ENCODE data around the gene TMEM198.

The TMEM198 gene

DNA sequence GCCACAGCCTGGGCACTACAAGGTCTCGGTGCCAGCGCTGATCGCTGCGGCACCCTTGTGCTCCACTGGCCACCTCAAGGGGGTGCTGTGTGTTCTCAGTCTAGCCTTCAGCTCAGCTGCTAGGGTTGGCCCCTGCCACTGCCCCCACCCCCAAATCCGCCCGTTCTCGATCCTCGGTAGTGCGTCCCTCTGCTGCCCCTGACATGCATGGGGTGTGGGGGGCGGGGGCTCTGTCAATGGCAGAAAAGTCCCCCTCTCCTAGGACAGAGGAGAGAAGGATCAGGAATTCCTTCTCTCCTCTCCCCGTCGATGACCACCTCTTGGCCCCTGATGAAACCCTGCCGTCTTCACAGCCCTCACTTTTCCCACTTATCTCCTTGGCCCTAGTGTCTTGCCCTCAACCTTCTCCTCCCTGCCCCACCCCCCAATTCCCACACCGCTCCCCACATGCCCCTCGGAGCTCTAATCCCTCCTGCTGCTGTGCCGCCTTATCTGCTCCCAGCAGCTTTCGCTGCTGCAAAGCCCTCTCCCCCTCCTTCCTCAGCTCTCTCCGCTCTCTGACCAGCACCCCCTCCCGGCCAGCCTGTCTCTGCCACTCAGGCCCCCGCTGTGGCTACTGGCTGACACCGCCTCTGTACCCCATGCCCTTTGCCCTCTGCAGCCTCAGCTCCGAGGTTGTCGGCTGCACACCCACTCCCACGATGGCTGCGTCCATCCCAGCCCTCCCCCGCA lies 33.9 kb upstream of the TMEM198 start:
- peak; percentile 27 for DNase-seq

DNA sequence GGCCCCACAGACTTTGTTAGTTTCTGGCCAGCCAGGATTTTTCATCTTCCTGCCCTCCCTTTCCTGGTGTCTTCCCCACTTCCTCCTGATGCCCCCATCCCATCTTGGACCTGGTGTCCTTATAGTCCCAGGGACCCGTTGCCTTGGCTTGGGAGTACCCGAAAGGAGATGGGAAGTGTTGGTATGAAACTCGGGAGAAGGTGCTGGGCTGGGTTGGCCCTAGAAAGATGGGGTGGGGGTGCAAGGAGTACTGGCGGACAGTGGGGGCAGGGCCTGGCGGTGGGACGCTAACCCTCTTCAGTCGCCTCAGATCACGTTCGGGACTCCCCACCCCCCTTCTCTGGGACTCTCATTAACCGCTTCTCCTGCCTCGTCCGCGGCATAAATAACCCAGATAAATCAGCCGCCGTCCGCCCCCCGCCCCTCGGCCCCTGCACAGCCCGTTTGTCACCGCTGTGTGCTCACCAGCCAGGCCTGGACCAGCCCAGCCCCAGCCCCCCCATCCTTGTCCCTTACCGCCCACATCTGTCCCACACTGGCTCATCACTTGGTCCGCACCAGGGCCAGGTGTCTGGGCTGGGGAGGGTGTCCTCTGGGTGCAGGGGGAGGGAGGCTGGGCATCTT lies 33.2 kb upstream of the TMEM198 start:
- DNase-seq = no peak

DNA sequence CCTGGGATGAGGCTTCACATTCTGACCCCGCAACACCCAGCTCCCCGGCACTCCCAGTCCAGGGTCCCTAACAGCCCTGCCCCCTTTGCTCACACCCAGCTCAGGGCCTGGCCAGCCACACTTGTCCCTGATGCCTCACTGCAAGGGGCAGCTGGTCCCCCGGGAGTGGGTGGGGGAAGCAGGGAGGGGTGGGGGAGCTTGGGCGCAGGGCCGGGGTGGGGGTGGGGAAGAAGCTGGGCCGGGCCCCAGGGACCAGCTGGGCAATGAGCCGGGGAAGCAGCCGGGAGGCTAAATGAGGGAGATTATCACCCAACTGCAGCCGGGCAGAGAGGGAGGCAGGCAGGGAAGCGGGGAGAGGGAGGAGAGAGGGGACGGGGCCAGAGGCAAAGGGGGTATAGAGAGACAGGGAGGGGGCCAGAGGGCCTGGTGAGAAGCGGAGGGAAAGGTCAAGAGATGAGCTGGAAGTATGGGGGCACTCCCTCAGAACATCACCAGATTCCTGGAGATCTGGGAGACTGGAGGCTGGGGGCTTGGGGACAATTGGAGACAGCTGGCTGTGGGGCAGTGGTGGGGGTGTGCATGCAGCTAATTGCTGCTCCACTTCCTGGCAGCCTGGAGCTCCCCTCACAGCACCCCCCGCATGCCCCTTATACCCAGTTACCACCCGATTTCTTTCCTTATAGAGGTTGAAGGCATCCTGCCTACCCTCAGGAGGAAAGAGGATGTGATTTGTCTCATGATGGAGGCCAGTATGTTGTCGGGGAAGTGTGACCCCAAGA lies 32.1 kb upstream of the TMEM198 start:
- no peak for DNase-seq

DNA sequence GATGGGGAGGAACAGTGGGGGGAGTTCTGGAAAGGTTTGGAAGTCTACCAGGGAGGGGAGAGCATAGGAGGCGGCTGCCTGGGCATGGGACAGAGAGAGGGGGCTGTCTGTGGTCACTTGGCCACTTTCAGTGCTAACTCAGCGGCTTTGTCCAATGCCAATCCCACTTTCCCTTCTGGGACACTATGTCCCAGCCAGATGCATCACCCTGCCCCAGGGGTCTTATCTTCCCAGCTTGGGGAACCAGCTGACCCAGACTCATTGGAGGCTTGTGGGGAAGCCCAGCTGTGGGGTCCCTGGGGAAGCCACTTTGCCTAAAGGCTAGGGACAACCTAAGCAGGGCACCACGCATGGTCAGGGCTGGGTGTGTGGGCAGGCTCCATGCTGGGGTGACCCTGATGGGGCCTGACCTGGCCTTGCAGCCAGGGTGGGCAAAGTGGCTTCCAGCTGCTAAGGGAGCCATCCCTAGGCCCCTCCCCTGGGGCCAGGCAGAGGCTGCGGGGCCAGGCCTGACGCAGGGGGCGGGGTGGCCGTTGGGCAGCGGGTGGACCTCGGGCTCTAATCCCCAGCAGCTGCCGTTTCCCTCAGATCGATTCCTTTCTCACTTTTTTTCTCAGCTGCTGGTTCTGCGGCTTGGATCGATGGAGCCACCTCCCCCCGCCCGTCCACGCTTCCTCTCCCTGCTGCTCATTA lies 31.2 kb upstream of the TMEM198 start:
- no peak for DNase-seq

DNA sequence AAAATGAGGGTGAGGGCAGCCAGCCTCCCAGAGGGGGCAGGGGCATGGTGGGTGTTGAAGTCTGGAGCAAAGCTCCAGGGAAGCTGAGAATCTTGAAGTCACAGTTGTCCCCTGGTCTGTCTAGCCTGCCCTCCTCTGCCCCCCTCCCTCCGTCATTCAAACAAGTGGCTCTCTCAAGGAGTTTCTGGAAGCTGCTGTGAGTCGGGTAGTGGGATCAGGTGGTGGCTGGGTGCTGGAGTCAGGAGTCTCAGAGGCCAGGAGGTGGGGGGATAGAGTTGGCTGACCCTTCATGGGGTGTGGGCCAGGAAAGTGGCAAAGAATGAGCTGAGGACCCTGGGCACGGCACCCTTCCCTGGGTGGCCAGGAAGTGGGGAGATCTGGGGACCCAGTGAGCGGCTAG lies 30.0 kb upstream of the TMEM198 start:
- DNase-seq = no peak

DNA sequence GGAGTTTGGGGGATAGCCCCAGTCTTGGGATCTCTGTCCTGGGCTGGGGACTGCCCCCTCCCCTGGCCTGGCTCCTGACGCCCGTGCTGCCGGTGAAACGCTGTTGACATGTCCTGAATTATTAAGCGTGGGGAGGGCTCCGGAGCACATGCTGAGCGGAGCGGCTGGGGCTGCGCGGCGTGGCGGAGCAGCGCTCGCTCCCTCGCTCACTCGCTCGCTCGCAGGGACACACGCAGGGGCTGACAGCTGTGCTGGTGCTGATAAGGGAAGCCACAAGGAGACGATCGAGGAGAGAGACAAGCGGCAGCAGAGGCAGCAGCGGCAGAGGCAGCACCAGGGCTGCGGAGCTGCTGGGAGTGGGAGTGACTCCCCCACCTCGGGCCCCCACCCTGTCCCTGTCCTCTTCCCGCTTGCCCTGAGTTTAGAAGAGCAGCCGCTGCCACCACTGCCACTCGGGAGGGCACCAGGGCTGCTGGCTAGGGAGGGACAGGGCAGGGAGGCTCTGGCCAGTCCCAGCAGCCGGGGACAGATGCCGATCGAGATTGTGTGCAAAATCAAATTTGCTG lies 29.5 kb upstream of the TMEM198 start, which contains the start of gene ASIC4:
ASIC4 (plus strand) TSS at position 287 of the 566 bp plus-strand sequence; CDS start at position 530, 243 bp downstream.
- no peak for DNase-seq

DNA sequence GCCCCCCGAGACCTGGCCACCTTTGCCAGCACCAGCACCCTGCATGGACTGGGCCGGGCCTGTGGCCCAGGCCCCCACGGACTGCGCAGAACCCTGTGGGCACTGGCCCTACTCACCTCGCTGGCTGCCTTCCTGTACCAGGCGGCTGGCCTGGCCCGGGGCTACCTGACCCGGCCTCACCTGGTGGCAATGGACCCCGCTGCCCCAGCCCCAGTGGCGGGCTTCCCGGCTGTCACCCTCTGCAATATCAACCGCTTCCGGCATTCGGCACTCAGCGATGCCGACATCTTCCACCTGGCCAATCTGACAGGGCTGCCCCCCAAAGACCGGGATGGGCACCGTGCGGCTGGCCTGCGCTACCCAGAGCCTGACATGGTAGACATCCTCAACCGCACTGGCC lies 29.0 kb upstream of the TMEM198 start:
- DNase-seq = no peak

DNA sequence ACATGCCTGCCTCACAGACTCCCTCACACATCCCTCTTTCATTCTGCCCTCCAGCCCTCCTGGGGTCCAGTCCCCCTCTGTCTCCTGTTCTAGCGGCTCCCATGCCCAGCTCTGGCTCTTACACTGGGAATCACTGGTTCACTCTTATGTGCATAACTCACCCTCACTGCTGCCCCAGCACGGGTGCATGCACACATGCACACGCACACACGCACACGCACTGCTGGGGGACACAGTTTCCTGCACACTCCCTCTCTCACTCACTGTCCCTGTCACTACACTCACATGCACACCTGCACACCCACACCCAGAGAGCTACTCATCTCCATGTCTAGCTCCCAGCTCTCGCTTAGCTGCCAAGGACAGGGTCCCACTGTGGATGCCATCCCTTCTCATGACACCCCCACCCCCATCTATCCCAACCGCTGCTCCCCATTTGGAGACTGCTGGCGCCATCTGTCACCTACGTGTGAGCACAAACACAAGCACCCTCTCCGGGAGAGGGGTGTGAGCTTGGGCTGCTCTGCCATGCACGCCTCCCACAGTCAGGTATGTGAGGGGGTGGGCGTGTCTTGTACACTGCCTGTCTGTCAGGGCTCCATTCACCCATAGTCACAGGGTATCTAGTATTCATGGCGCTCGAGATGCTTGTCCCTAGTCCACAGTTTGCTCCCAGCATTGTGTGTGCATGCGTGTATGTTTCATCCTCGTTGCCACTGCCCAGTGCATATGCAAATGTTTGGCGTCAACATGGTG lies 27.8 kb upstream of the TMEM198 start:
- DNase-seq = no peak

DNA sequence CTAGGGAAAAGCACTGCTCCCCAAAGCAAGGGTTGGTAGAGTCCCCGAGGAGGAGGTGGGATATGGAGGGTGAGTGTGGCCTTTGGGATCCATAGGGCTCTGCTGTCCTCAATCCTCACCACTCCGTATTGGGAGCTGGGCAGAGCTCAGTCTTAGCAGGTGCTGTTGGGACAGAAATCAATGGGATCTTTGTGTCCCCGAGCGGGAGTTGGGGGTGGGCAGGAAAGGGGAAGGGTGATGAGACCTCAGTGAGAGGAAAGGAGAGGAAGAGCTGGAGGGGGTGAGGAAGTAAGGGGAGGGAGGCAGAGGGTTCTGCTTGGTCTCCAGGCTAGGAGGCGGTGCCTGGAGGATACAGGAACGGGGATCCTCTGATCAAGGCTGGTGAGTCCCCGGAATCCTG lies 26.9 kb upstream of the TMEM198 start:
- no peak for DNase-seq

DNA sequence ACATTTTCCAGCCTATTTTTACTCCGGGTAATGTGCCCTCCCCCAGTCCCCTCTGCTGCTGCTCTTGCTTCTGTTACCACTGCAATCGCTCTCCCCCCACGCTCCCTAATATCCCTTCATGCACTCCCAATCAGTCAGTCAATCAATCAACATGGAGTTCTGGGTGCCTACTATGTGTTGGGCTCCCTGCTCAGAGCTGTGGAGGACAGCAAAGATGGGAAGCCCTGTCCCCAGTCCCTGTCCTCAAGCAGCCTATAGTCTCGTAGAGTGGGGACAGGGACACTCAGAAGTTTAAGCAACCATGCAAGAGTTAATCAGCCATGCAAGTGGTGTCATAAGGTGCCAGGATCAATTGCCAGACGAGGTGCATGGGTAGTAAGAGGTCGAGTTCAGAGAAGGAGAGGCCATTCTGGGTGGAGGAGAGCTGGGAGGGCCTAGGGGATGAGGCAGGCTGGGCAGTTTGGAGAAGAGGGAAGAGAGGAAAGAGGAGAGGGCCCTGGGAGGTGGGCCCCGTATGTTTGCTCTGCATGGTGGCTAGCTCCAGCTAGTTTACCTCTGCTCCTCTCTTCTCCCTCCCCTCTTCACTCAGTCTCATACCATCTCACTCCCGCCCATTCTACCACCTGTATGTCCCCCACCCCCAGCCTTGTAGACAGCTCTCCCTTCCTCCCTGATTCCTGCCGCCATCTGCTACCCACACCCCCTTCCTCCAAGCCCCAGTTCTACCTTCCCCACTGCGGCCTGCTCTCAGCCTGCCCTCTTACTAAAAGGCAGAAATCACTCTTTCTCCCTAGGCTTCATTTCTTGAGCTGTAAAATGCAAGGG lies 25.7 kb upstream of the TMEM198 start:
- no peak for DNase-seq

DNA sequence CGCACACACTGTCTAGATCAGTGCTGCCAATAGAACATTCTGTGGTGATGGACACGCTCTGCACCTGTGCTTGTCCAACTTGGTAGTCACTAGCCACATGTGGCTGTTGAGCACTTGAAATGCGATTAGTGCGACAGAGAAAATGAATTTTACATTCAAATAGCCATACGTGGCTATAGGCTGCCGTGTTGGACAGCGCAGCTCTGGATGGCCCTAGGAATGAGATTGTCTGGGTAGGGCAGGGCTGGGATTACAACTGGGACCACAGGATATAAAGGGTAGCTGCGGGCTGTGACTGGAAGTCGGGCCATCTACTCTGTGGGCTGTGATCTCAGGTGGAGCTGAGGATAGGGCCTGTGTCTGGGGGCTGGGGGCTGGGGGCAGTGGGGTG lies 24.3 kb upstream of the TMEM198 start:
- no peak for DNase-seq

DNA sequence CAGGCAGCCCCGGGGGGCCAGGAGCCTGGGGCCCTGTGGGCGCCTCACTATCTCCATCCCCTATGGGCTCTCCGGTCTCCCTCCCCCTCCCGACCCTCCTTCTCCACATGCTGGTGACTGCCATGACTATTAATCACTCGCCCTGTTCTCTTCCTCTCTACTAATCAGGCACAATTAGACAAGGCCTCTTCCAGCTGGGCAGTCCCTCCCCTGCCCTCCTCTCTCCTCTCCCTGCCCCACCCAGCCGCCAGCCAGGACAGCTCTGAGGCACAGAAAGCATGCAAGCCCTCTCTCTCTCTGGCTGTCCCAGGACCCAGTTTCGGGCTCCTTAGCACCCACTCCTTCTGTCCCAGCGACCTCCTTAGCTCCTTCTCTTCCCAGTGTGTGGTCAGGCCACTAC lies 23.7 kb upstream of the TMEM198 start:
- DNase-seq = no peak

DNA sequence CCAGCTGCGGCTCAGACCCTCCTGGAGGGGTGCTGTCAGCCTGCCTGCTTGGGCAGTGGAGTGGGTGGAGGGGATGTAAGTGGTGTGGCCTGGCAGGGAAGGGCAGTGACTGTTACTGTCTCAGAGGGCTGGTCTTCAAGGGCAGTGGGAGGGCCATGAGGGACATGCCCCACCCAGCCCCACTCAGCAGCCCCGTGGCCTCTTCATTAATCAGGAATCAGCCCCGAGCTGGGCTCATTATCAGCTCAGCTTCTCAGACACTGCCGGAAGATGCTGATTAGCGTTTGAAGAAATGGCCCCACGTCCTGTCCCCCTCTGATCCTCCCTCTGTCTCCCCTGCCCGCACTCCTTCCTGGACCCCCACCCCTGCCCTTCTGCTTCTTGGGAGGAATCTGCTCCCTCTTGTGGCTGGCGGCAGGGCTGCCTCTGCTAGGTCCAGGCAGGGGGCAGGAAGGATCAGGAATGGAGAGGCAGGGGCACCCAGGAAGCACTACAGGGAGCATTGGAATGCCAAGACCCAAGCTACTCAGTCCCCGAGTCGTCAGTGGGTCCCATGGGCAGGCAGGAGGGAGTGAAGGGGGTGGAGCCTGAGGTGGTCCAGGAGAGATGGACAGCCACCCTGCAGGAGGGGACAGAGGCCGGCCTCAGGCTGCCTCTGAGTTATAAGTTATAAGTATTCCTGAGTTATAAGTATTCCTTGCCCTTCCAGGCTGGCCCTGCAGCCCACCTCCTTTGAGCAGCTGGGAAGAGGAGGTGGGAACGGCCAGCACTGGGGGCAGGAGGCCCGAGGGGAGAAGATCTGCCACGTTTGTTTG lies 22.6 kb upstream of the TMEM198 start:
- DNase-seq = no peak

DNA sequence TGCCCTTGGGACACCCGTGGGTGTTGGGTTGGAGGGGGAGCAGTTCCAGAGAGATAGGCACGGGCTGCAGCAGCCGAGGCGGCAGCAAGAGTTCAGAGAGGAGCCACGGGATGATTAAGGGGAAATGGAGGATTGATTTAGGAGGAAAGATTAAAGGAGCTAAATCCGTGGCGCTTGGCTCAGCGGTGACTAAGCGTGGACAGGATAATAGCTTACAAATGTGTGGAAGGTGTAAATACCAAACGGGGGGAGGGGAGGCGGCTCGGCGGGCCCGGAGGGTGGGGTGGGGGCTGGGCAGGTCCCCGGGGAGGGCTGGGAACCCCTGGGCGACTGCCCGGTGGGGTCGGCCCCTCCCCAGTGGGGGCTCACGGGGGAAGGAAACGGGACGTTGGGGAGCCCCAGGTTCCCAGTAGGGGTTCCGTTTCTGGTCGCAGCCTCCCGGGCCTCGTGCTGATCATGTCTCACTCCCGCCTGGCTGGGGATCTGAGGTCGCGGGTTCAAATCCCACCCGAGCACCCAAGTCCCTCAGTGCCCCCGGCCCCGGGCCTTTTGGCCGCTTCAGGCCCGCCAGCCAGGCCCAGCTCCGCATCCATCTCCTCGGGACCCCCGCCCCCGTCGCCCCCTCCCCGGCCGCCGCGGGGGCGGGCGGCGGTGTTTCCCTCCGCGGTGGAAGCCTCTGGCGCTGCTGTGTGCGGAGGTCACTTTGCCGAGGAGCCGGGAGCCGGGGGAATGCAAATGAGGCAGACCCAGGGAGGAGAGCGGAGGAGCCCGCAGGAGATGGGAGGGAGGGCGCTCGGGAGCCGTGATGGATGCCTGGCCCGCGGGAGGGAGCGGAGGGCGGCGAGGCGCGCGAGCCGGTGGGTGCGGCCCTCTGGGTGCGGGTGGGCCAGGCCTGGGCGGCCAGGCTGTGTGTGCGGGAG lies 21.5 kb upstream of the TMEM198 start:
- no peak for DNase-seq

DNA sequence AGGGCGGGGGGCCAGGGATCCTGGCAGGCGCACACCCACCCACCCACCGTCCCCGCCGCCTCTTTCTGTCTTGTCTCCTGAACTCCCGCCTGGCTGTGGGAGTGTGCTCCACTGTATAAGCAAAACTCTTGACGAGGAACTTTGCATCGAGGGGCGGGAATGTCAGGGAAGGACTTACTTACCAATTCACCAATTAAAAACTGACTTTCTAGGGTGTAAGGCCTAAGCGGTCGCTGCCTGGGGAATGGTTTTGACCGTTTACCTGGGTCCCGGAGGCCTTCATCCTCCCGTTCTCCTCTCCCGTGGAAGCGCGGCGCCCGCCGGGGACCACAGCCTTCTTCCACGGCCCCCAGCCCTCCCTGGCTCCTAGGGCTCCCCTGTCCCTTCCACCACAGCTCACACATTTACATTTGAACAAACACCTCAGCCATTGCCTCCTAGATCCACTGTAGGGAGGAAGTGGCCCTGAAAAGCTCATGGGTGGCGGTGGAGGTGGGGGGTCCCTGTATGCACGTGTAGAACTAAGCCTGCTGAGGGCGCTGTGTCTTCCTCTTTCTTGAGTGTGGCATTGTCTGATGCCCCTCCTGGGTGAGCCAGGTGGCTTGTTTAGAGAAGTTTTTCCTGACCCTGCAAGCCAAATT lies 20.7 kb upstream of the TMEM198 start:
- no peak for DNase-seq

DNA sequence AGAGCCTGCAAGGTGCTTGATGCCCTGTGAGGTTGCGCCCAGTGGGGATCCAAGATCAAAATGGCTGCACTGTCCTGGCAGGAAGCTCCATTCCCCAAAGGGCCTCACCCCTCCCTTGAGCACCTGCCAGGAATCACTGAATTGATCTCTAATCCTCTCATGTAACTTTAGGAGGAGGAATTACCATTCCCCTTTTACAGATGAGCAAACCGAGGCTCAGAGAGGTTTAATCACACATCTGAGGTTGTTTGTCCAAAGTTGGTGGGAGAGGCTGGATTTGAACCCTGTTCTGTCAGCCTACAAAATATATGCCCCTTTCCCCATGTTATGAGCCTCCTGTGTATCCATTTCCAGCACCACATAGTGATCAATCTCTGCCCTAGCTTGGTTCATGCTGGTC lies 19.0 kb upstream of the TMEM198 start:
- DNase-seq = no peak

DNA sequence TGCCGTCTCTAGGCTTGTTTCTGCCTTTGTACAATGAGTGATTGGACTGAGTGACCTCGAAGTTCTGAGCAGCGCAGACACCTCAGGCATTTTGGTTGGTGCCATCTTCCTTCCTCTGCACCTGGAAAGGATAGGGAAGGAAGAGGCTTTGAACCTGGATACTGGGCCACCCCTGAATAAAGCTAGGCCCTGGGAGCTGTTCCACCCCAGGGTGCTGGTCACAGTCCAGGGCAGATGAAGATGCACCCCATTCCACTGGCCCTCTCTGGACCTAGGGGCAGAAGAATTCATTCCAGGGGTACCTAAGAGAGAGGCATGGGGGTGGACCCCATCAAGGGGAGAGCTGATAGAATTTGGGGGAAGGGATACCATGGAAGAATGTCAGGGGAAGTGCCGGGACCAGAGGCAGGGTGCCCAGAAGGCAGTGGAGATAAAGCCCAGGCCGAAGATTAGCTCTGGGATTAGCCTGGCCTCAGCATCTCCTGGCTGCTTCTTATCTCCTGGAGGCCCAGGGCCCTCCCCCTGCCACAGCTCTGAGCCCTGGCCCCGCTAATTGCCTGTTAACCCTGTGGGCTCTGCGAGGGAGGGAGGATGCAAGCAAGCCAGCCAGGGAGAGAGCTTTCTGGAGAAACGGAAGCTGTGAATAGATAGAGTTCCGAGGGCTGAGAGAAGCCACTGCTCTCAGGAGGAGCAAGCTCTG lies 18.1 kb upstream of the TMEM198 start:
- DNase-seq = no peak

Measured in CD4-positive, alpha-beta T cell treated with Interleukin-21 for 1 hour (primary cell).